ENCODE data around the gene TMSB15C. TPM values are rescaled to one million over a fixed set of nuclear protein-coding genes. Genes with fewer than 3 reads are reported as not detected.
"Not testable (repeated sequence)": the region's sequence is repeated elsewhere in the genome, so short reads cannot be mapped to it uniquely, and the experiment has no call there.

TMSB15C gene
- polyA plus RNA-seq (2012; ENCODE audit: insufficient read length, low read depth): 0.13 TPM

DNA sequence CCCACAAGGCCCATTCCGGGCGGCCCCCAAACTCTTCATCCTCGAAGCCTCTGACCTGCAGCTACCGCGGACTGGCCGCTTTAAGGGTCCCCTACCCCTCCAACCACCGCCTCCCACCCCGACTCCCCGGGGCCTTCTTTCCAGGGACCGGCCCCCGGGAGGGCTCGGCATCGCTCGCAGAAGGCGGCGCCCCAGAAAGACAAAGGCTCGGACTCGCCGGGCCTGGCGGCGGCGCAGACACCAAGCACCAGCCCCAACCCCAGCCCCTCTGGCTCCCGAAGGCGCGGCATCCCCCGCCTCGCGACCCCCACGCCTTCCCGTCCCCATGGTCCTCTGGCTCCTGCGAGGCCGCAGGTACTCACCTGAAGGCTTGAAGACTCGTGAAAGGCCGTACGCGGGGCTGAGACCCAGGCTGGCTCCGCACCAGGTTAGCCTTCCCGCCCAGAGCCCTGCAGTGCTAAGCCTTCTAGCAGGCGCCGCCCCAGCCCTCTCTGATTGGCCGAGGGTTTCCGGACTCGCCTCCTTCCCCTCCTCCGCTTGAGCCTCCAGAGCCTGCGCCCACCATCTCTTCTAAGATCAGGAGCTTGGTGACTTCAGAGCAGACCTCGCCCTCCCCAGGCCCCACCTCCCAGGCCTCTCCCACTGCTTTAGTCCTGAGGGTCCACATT, at the start of gene TMSB15C:
TMSB15C (minus strand) TSS at position 459 of the 668 bp plus-strand sequence.
- TF ChIP-seq FOXP2 (optimal IDR thresholded peaks at IDR 0.05; ENCODE audit: borderline replicate concordance, extremely low read depth, extremely low read length, insufficient read depth); TAF1 (IDR thresholded peaks at IDR 0.05; ENCODE audit: borderline replicate concordance, insufficient read depth, low read length): not testable (repeated sequence)
- TF ChIP-seq, protein P1, sequence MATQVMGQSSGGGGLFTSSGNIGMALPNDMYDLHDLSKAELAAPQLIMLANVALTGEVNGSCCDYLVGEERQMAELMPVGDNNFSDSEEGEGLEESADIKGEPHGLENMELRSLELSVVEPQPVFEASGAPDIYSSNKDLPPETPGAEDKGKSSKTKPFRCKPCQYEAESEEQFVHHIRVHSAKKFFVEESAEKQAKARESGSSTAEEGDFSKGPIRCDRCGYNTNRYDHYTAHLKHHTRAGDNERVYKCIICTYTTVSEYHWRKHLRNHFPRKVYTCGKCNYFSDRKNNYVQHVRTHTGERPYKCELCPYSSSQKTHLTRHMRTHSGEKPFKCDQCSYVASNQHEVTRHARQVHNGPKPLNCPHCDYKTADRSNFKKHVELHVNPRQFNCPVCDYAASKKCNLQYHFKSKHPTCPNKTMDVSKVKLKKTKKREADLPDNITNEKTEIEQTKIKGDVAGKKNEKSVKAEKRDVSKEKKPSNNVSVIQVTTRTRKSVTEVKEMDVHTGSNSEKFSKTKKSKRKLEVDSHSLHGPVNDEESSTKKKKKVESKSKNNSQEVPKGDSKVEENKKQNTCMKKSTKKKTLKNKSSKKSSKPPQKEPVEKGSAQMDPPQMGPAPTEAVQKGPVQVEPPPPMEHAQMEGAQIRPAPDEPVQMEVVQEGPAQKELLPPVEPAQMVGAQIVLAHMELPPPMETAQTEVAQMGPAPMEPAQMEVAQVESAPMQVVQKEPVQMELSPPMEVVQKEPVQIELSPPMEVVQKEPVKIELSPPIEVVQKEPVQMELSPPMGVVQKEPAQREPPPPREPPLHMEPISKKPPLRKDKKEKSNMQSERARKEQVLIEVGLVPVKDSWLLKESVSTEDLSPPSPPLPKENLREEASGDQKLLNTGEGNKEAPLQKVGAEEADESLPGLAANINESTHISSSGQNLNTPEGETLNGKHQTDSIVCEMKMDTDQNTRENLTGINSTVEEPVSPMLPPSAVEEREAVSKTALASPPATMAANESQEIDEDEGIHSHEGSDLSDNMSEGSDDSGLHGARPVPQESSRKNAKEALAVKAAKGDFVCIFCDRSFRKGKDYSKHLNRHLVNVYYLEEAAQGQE (IDR thresholded peaks at IDR 0.05; ENCODE audit: insufficient read depth in 1 of 2, low read depth in 2 of 2, low read length in 2 of 2): not testable (repeated sequence)

DNA sequence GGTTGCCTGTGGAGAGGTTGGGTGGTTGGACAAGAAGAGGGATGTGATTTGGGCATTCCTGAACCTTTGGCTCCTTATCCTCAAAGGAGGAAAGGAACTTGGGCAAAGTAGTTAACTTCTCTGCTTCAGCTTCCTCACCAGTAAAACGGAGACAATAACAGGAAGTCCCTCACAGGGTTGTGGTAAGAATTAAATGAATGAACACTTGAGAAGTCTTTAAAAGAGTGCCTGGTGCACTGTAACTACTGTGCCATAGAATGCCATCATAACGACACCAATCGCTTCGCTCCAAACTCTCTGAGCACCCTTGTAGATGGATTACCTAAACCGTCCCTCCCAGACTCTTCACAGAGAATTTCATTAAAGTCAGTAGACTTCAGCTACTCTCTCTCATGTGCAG, 46.8 kb upstream of the TMSB15C start:
- TF ChIP-seq FOXP2 (optimal IDR thresholded peaks at IDR 0.05; ENCODE audit: borderline replicate concordance, extremely low read depth, extremely low read length, insufficient read depth): no peak
- no peak for TF ChIP-seq POLR2AphosphoS5 (IDR thresholded peaks at IDR 0.05; ENCODE audit: low read depth, low read length)
- no peak for TF ChIP-seq TAF1 (IDR thresholded peaks at IDR 0.05; ENCODE audit: borderline replicate concordance, insufficient read depth, low read length)
- TF ChIP-seq, protein P1 (IDR thresholded peaks at IDR 0.05; ENCODE audit: insufficient read depth in 1 of 2, low read depth in 2 of 2, low read length in 2 of 2): no peak
- TF ChIP-seq SIN3A (IDR thresholded peaks at IDR 0.05; ENCODE audit: borderline replicate concordance, insufficient read depth, low read length): no peak

DNA sequence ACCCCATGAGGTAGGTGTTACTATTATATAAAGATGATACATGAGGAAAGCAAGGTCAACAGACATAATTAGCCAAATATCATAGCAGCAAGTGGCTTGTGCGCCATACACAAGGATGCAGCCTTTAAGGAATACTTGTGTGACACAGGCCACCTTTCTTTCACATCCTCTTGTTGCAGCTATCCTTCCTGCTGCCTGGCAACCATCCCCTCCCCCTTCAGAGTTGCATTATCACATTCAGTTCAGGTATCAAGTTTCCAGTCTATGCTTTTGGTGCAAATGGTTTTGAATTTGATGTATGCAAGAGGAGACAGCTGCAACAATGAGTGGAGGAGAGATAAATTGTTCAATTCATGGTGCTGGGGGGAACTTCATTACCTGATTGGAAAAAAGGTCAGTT, 42.7 kb upstream of the TMSB15C start:
- TF ChIP-seq, protein P1 (IDR thresholded peaks at IDR 0.05; ENCODE audit: insufficient read depth in 1 of 2, low read depth in 2 of 2, low read length in 2 of 2): no peak
- TF ChIP-seq POLR2AphosphoS5 (IDR thresholded peaks at IDR 0.05; ENCODE audit: low read depth, low read length): no peak
- TF ChIP-seq FOXP2 (optimal IDR thresholded peaks at IDR 0.05; ENCODE audit: borderline replicate concordance, extremely low read depth, extremely low read length, insufficient read depth): no peak
- TF ChIP-seq SIN3A (IDR thresholded peaks at IDR 0.05; ENCODE audit: borderline replicate concordance, insufficient read depth, low read length): no peak
- no peak for TF ChIP-seq TAF1 (IDR thresholded peaks at IDR 0.05; ENCODE audit: borderline replicate concordance, insufficient read depth, low read length)

DNA sequence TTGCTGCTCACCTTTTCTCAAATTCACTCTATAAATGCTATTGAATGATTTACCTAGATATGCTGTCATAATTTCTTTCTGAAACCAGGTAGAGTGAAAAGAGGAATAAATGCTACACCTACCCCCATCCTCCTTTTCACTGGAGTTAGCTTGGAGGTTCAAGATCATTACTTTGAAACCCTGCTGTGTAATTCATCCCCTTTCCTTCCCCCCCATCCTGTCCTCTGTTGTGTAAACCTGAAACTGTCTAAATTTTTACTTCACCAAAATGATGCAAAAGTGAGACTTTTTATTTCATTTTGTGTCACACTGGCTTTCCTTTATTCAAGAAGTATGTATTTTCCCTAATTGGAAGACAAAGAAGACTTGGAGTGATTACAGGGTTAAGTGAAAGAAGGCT, 41.7 kb upstream of the TMSB15C start:
- TF ChIP-seq, protein P1 (IDR thresholded peaks at IDR 0.05; ENCODE audit: insufficient read depth in 1 of 2, low read depth in 2 of 2, low read length in 2 of 2): no peak
- TF ChIP-seq POLR2AphosphoS5 (IDR thresholded peaks at IDR 0.05; ENCODE audit: low read depth, low read length) (no peak), FOXP2 (optimal IDR thresholded peaks at IDR 0.05; ENCODE audit: borderline replicate concordance, extremely low read depth, extremely low read length, insufficient read depth) (no peak), TAF1 (IDR thresholded peaks at IDR 0.05; ENCODE audit: borderline replicate concordance, insufficient read depth, low read length) (no peak), SIN3A (IDR thresholded peaks at IDR 0.05; ENCODE audit: borderline replicate concordance, insufficient read depth, low read length) (no peak)
